Panc1 (cell line): ENCODE results near the gene C11orf24. TPM values are rescaled to one million over a fixed set of nuclear protein-coding genes. Genes with fewer than 3 reads are reported as not detected.

Source experiments
- ATAC-seq: fragments of 200-7000 bp; cut with Tn5 transposase; 2 replicates; pipeline ENCODE4 v1.9.1; 2020; ENCODE audit warnings: mild to moderate bottlenecking, moderate library complexity
- Bru-seq: library from RNA; stranded (reverse); fragments of 400-500 nt; gene quantifications from one replicate; lab custom pipeline; 2021; lab: Mats Ljungman, UMichigan
- BruChase-seq, 2 experiments: library from RNA; stranded (reverse); fragments of 400-500 nt; gene quantifications; one replicate each; lab custom pipeline; 2021; lab: Mats Ljungman, UMichigan
- BruUV-seq: library from RNA; stranded (reverse); fragments of 400-500 nt; replicated peaks from 2 replicates; lab custom pipeline; 2021; lab: Mats Ljungman, UMichigan
- CTCF ChIA-PET: fragments of 300-600 bp; sonication (Branson Sonifier 250); formaldehyde crosslinking; loops from one replicate; lab custom pipeline; 2022; ENCODE audit warnings: antibody characterized with exemption; lab: Charles Lee
- POLR2A ChIA-PET: fragments of 300-600 bp; sonication (Branson Sonifier 250); formaldehyde crosslinking; loops from one replicate; lab custom pipeline; 2022; ENCODE audit warnings: antibody characterized with exemption; lab: Charles Lee
- DNase-seq: peaks from one replicate; pipeline ENCODE4 v3.0.0-alpha.2; 2010; ENCODE audit warnings: low read depth, low spot score
- H3K27ac ChIP-seq: 2 replicates; pipeline ENCODE4 v1.5.1; 2011; ENCODE audit warnings: mild to moderate bottlenecking, low read length, inconsistent platforms
- H3K27me3 ChIP-seq: fragments of 200-500 bp; sonication (Bioruptor generic); 2 replicates; pipeline ENCODE4 v1.6.0; 2014; ENCODE audit warnings: low read length, inconsistent platforms; ENCODE audit not compliant: control insufficient read depth, insufficient read depth
- H3K36me3 ChIP-seq: fragments of 200-500 bp; sonication (Bioruptor generic); 2 replicates; pipeline ENCODE4 v1.5.1; 2014; ENCODE audit warnings: inconsistent platforms, mild to moderate bottlenecking, low read length, moderate library complexity; ENCODE audit not compliant: control insufficient read depth, insufficient read depth
- H3K4me1 ChIP-seq: 2 replicates; pipeline ENCODE4 v1.5.1; 2011; ENCODE audit warnings: inconsistent platforms, mild to moderate bottlenecking, low read length, moderate library complexity; ENCODE audit not compliant: control insufficient read depth, insufficient read depth
- H3K4me3 ChIP-seq, 2 experiments: 2 replicates each; pipeline ENCODE4 v1.5.1; 2011 to 2012; ENCODE audit warnings: low read depth in 2 of 2, low read length in 2 of 2, mild to moderate bottlenecking in 2 of 2, inconsistent platforms in 1 of 2, moderate library complexity in 1 of 2
- H3K9me3 ChIP-seq: fragments of 200-500 bp; sonication (Bioruptor generic); 2 replicates; pipeline ENCODE4 v1.5.1; 2014; ENCODE audit warnings: low read depth, mild to moderate bottlenecking, inconsistent platforms, low read length, moderate library complexity; ENCODE audit not compliant: control insufficient read depth, insufficient read depth
- POLR2AphosphoS5 ChIP-seq: IDR thresholded peaks from 2 replicates; pipeline ENCODE4 v1.6.1; 2012; ENCODE audit warnings: mild to moderate bottlenecking, low read depth, low read length, moderate library complexity
- SIN3A ChIP-seq: IDR thresholded peaks from 2 replicates; pipeline ENCODE4 v1.6.1; 2012; ENCODE audit warnings: low read depth, mild to moderate bottlenecking, low read length, moderate library complexity, borderline replicate concordance; ENCODE audit not compliant: insufficient read depth
- TCF7L2 ChIP-seq: IDR thresholded peaks from 2 replicates; pipeline ENCODE4 v1.6.1; 2011; ENCODE audit warnings: mild to moderate bottlenecking, low read depth, low read length, inconsistent platforms
- in situ Hi-C: cut with HindIII; loops from 2 replicates; pipeline ENCODE4 v1.10.0; 2016; ENCODE audit warnings: low sequenced_read_pairs, low pct_unique_long_range_greater_than_20kb
- intact Hi-C: fragments of 100-400 bp; cut with micrococcal nuclease; formaldehyde crosslinking; loops from one replicate; pipeline ENCODE4 v1.10.0; 2022; ENCODE audit not compliant: unreplicated experiment
- long read RNA-seq: library from polyadenylated mRNA; unstranded; transcript quantifications from one replicate; pipeline ENCODE4 v2.0.0, GENCODE V29; 2021; ENCODE audit not compliant: unreplicated experiment
- polyA plus RNA-seq: library from polyadenylated mRNA; unstranded; fragments of >200 nt; gene quantifications from one replicate; pipeline ENCODE4 v1.2.1, GENCODE V29; 2012; ENCODE audit warnings: missing spikeins; ENCODE audit not compliant: insufficient read length
- total RNA-seq: library from RNA; stranded (reverse); gene quantifications from one replicate; pipeline ENCODE4 v1.2.1, GENCODE V29; 2021; ENCODE audit not compliant: unreplicated experiment
- TF ChIP-seq, protein P1 (sequence below): fragments of 450-650 bp; IDR thresholded peaks from 2 replicates; pipeline ENCODE4 v1.5.1; 2017; ENCODE audit warnings: mild to moderate bottlenecking
- TF ChIP-seq, protein P2 (sequence below), 2 experiments: IDR thresholded peaks; 2 replicates each; pipeline ENCODE4 v1.6.1; 2011 to 2012; ENCODE audit warnings: low read depth in 2 of 2, control low read depth in 1 of 2, low read length in 1 of 2, mild to moderate bottlenecking in 1 of 2, moderate library complexity in 1 of 2; ENCODE audit not compliant: insufficient read depth in 1 of 2

C11orf24 gene
- total RNA-seq (53.1 TPM), Bru-seq, nascent RNA (percentile 63 among the genes with signal in this experiment), BruChase-seq, experiment 1, labeled RNA remaining after a 2-hour chase (percentile 69 among the genes with signal in this experiment), BruChase-seq, experiment 2, labeled RNA remaining after a 6-hour chase (percentile 74 among the genes with signal in this experiment)
- polyA plus RNA-seq: 48.1 TPM
- long read RNA-seq, transcript C11orf24-201 (4 exons, 2,063 nt): major isoform, 28 of 60 reads
- long read RNA-seq, partial matches to known transcripts: 6 of 60 reads
- long read RNA-seq, other reads (novel, unspliced or antisense): 23 of 60 reads

DNA sequence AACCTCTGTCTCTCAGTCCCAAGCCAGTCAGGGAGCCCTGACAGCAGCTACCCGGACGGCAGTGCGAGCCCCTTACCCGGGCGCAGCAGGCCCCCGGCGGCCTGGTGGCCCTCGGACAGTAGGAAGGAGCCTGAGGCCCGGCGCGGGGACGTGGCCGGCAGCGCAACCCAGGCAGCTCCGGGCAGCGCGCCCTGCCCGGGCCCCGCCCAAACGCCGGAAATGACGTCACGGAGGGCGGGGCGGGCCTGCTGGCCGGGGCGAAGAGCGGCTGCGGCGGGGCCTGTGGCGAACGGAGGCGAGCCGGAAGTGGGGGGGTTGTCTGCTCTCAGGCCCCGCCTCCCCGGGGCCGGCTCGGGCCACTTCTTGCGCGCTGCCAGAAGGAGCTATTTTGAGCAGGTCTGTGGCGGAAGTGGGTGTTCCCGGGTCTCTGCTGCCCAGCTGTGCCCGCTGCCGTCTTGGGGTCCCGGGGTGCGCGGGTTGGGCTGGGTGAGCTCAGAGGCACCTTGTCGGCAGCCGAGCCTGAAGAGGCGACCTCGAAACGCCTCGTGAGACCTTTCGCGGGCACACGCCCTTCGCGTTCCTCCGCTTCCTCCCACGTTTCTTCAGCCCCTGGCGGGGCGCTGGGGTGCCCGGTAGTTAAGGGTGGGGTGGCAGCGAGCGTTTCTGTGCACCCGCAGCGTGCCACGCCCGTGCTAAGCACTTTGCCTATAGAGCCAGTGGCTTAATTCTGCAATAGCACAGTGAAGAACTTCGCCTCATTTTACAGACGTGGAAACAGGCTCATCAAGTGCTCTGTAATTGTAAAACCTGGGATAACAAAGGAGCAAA is at the start of gene C11orf24:
TSS of gene C11orf24 (minus strand) at position 193 of the 828 bp plus-strand sequence. CDS start 8,206 bp downstream, outside the sequence.
- ChIA-PET CTCF (interaction anchor here (0.6 to 0.9 kb wide), 4 partner anchors 10 to 28 kb away, joined by 3 to 7 read pairs (median 4); no protein-coding TSS in a partner anchor), POLR2A (interaction anchor here (0.5 to 1.3 kb wide), 6 partner anchors 13 to 879 kb away, joined by 3 to 7 read pairs (median 4); no protein-coding TSS in a partner anchor)
- H3K4me3 ChIP-seq: peak within 1 kb of the TSS; percentile 77 to 85
- in situ Hi-C loops (no loop called here), intact Hi-C loops (no loop called here)
- H3K27me3 ChIP-seq: no peaks in the 10 kb centered on the region
- ATAC-seq: peak; percentile 98
- TSS peak; percentile 98 for BruUV-seq
- peak; percentile 53 for DNase-seq
- no peaks in the 10 kb centered on the region for H3K36me3 ChIP-seq
- peaks cover 15% of the 10 kb centered on the region for H3K4me1 ChIP-seq
- TF ChIP-seq TCF7L2: no peak
- TF ChIP-seq POLR2AphosphoS5: peak; percentile 97
- peak; percentile 79 for TF ChIP-seq SIN3A
- H3K27ac ChIP-seq: peak within 1 kb of the TSS; percentile 96
- H3K9me3 ChIP-seq: no peaks in the 10 kb centered on the region

DNA sequence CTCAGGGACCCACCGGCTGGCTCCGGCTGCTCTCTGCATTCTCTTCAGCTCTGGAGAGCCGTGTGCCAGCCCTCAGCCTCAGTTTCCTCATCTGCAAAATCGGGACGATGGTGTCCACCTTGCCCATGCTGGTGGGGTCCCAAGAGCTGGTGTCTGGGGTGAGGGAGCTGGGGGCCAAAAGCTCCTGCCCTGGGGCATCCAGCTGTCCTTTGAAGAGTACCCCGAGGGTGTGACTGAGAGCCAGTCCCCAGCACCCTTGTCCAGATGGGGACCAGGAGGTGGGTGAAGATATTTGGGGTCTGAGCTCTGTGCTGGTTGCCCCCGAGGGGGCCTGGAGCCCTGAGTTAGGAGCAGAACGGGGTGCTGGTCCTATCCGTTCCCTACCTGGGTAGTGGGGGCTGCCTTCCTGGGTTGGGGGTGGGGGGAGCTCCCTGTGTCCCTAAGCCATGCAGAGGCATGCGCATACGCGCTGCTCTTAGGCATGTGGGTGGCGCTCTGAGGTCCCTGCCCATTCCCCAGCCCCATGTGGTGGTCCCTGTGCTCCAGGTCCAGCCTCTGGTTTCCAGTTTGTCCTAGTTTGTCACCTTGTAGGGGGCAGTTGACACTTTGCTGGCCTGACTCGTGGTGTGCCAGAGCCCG is 45.5 kb upstream of the C11orf24 start:
- DNase-seq: no peak
- Histone ChIP-seq H3K27ac (peak overlapping the region; percentile 99), H3K36me3 (no peaks in the 10 kb centered on the region), H3K9me3 (no peaks in the 10 kb centered on the region), H3K4me3 (peak overlapping the region; percentile 16 to 40; a peak in 3 of 4 replicates), H3K27me3 (no peaks in the 10 kb centered on the region), H3K4me1 (peaks cover 55% of the 10 kb centered on the region)
- intact Hi-C loops: loop anchor here (5.0 kb wide), 1 partner anchor 65 kb away; no protein-coding TSS in a partner anchor
- no TSS peak for BruUV-seq
- TF ChIP-seq POLR2AphosphoS5: no peak; the same call in 1 of the 2 replicates
- no peak for TF ChIP-seq SIN3A
- TF ChIP-seq, protein P1, sequence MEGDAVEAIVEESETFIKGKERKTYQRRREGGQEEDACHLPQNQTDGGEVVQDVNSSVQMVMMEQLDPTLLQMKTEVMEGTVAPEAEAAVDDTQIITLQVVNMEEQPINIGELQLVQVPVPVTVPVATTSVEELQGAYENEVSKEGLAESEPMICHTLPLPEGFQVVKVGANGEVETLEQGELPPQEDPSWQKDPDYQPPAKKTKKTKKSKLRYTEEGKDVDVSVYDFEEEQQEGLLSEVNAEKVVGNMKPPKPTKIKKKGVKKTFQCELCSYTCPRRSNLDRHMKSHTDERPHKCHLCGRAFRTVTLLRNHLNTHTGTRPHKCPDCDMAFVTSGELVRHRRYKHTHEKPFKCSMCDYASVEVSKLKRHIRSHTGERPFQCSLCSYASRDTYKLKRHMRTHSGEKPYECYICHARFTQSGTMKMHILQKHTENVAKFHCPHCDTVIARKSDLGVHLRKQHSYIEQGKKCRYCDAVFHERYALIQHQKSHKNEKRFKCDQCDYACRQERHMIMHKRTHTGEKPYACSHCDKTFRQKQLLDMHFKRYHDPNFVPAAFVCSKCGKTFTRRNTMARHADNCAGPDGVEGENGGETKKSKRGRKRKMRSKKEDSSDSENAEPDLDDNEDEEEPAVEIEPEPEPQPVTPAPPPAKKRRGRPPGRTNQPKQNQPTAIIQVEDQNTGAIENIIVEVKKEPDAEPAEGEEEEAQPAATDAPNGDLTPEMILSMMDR: no peak
- TF ChIP-seq, protein P2, sequence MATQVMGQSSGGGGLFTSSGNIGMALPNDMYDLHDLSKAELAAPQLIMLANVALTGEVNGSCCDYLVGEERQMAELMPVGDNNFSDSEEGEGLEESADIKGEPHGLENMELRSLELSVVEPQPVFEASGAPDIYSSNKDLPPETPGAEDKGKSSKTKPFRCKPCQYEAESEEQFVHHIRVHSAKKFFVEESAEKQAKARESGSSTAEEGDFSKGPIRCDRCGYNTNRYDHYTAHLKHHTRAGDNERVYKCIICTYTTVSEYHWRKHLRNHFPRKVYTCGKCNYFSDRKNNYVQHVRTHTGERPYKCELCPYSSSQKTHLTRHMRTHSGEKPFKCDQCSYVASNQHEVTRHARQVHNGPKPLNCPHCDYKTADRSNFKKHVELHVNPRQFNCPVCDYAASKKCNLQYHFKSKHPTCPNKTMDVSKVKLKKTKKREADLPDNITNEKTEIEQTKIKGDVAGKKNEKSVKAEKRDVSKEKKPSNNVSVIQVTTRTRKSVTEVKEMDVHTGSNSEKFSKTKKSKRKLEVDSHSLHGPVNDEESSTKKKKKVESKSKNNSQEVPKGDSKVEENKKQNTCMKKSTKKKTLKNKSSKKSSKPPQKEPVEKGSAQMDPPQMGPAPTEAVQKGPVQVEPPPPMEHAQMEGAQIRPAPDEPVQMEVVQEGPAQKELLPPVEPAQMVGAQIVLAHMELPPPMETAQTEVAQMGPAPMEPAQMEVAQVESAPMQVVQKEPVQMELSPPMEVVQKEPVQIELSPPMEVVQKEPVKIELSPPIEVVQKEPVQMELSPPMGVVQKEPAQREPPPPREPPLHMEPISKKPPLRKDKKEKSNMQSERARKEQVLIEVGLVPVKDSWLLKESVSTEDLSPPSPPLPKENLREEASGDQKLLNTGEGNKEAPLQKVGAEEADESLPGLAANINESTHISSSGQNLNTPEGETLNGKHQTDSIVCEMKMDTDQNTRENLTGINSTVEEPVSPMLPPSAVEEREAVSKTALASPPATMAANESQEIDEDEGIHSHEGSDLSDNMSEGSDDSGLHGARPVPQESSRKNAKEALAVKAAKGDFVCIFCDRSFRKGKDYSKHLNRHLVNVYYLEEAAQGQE (IDR thresholded peaks at IDR 0.05; ENCODE audit: insufficient read depth in 1 of 2, low read depth in 2 of 2, low read length in 1 of 2): no peak
- TF ChIP-seq TCF7L2: peak; percentile 67
- CTCF ChIA-PET: no interaction called here
- ATAC-seq: no peak
- in situ Hi-C loops: no loop called here
- POLR2A ChIA-PET: interaction anchor here (0.7 to 1.0 kb wide), 2 partner anchors 19 to 122 kb away, joined by 3 to 11 read pairs; no protein-coding TSS in a partner anchor
